Body of pancreas (tissue), 4 donors: ENCODE data around the gene BLVRA. TPM values are rescaled to one million over a fixed set of nuclear protein-coding genes. Genes with fewer than 3 reads are reported as not detected.

Experiments
- ATAC-seq: fragments of 150-250 bp; one replicate; pipeline ENCODE4 v1.9.1; 2016
- DNase-seq, 4 donors: peaks; one replicate each; pipeline ENCODE4 v3.0.0-alpha.2; 2019
- H3K27ac ChIP-seq, 4 donors: fragments of 200-600 bp; sonication (generic); 1 replicate in 3 of 4; 2 replicates in 1 of 4; pipeline versions ENCODE4 v1.5.1 to v1.6.1; 2016 to 2019; ENCODE audit warnings: mild to moderate bottlenecking in 1 of 4, mixed read lengths in 1 of 4, moderate library complexity in 1 of 4
- H3K27me3 ChIP-seq, 2 donors: fragments of 200-600 bp; sonication (generic); one replicate each; pipeline ENCODE4 v1.6.0; 2016; ENCODE audit warnings: mild to moderate bottlenecking in 1 of 2
- H3K36me3 ChIP-seq, 2 donors: fragments of 200-600 bp; sonication (generic); replicated peaks in 1 of 2; 2 replicates each; pipeline ENCODE4 v1.5.1; 2016; ENCODE audit warnings: low read depth in 2 of 2; ENCODE audit not compliant: insufficient read depth in 1 of 2
- H3K4me1 ChIP-seq: fragments of 200-600 bp; sonication (generic); one replicate; pipeline ENCODE4 v1.6.0; 2016
- H3K4me3 ChIP-seq, 2 donors: fragments of 200-600 bp; sonication (generic); 1 replicate in 1 of 2; 2 replicates in 1 of 2; pipeline ENCODE4 v1.5.1; 2016 to 2019
- H3K9me3 ChIP-seq, 3 donors: fragments of 200-600 bp; sonication (generic); 1 replicate in 2 of 3; 2 replicates in 1 of 3; pipeline ENCODE4 v1.5.1; 2016
- CTCF ChIP-seq, 7 experiments: fragments of 450-650 bp in 4 of 7; fragments of 200-600 bp in 3 of 7; sonication (generic) in 3 of 7; IDR thresholded peaks; one replicate each; pipeline ENCODE4 v1.5.1; 2016 to 2019; ENCODE audit warnings: antibody characterized with exemption in 7 of 7
- POLR2A ChIP-seq, 3 donors: fragments of 450-650 bp; IDR thresholded peaks; one replicate each; pipeline ENCODE4 v1.6.1; 2016; ENCODE audit warnings: antibody characterized with exemption in 3 of 3, mild to moderate bottlenecking in 2 of 3
- WGBS, 2 donors: methylation state at CpG; one replicate each; pipeline ENCODE4 v1.1.5; 2017; 5-methylcytosine and 5-hydroxymethylcytosine counted together
- intact Hi-C: fragments of 100-400 bp; cut with DNase I; formaldehyde crosslinking; loops from one replicate; pipeline ENCODE4 v1.15.1; 2023
- total RNA-seq, 2 donors: library from RNA; depleted of rRNA; stranded (reverse); fragments of >200 nt; gene quantifications; one replicate each; pipeline ENCODE4 v1.1.0, GENCODE V29; 2016

The BLVRA gene
- total RNA-seq, 2 donors from 2014 or later: 4.6 to 25.2 TPM

- DNase-seq: no peak
- Histone ChIP-seq H3K27me3 (no peaks in the 10 kb centered on the region), H3K4me1 (no peaks in the 10 kb centered on the region), H3K27ac (peak overlapping the region in 1 of 4 donors; percentile 28), H3K9me3 (no peaks in the 10 kb centered on the region), H3K36me3 (no peaks in the 10 kb centered on the region), H3K4me3 (no peak overlapping the region)
- ATAC-seq: peak; percentile 79
- 44 to 52% methylated on average over 2 of the region's 2 CpGs for WGBS, 2 donors
- intact Hi-C loops: no loop called here
- TF ChIP-seq POLR2A (IDR thresholded peaks at IDR 0.05): no peak
- TF ChIP-seq CTCF (IDR thresholded peaks at IDR 0.05): no peak
These were observed 22.5 kb upstream of the BLVRA start for GRCh38 chr7:43735802-43736603.

DNA sequence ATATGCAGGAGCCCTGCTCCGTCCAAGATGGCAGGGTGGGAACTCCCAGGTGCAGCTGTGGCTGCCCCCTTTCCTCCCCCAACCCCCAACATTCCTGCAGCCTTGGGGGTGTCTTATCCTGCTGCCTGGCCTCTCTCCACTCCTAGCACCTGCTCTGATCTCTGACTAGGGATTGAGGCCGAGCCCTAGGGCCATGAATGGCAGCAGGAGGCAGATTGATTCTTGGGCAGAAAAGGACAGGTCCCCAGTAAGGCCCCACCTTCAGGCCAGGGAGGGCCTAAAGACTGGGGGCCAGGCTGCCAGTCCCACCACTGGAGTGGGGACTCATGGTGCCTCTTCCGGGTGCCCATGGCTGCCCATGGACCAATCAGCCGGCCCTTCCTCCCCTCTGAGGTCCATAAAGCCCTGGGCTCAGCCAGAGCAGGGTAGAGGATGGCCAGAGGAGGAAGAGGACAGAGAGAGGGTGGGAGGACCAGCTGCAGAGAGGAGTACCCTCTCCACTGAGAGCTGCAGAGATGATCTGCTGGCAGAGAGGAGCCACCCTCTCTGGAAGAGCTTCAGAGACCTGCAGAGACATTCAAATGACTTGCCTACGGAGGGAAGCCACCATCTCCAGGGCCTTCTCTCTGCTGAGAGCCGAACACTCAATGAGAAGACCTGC lies 20.9 kb upstream of the BLVRA start:
- no peaks in the 10 kb centered on the region for H3K27me3 ChIP-seq
- intact Hi-C loops: no loop called here
- H3K27ac ChIP-seq: no peak overlapping the region
- no peak for ATAC-seq
- DNase-seq: no peak
- H3K4me3 ChIP-seq: no peak overlapping the region
- no peaks in the 10 kb centered on the region for H3K4me1 ChIP-seq
- no peak for TF ChIP-seq POLR2A (IDR thresholded peaks at IDR 0.05)
- no peak for TF ChIP-seq CTCF (IDR thresholded peaks at IDR 0.05)
- H3K9me3 ChIP-seq: no peaks in the 10 kb centered on the region
- no peaks in the 10 kb centered on the region for H3K36me3 ChIP-seq
- WGBS, 2 donors: 87 to 88% methylated on average over 3 to 6 of the region's 6 CpGs

GRCh38 chr7:43742692-43743091 lies 15.8 kb upstream of the BLVRA start:
- Histone ChIP-seq H3K36me3 (no peaks in the 10 kb centered on the region), H3K4me1 (no peaks in the 10 kb centered on the region), H3K9me3 (no peaks in the 10 kb centered on the region), H3K27me3 (no peaks in the 10 kb centered on the region), H3K27ac (no peak overlapping the region), H3K4me3 (no peak overlapping the region)
- TF ChIP-seq CTCF (IDR thresholded peaks at IDR 0.05): no peak
- DNase-seq (no peak), ATAC-seq (no peak)
- intact Hi-C loops: no loop called here

DNA sequence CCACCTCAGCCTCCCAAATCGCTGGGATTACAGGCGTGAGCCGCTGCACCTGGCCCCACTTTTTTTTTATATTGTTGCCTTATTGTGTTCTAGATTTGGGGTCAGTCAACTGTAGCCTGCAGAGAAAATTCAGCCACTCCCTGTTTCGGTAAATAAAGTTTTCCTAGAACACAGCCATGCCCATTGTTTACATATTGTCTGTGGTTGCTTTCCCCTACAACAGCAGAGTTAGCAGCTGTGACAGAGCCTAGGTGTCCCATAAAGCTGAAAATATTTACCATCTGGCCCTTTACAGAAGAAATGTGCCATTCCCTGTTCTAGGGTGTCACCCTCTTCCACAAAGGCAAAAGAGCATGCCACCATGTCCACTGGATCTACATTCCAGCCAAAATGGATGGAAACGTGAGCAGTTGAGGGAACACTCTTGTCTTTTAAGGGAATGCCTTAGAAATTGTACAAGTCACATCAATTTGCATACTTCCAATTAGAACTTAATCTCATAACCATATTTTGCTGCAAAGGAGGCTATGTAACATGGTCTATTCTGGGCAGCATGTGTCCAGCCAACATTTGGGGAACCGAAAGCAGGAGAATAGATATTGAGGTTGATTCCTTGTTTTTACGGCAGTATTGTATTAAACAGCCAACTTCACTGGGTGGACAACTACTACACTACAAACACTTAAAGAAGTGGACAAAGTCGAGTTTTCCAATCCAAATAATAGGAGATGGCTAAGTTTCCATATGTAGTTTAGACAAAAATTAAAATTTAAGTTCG lies 11.0 kb upstream of the BLVRA start:
- Histone ChIP-seq H3K4me1 (no peaks in the 10 kb centered on the region), H3K36me3 (no peaks in the 10 kb centered on the region), H3K9me3 (no peaks in the 10 kb centered on the region), H3K4me3 (no peak overlapping the region), H3K27ac (no peak overlapping the region), H3K27me3 (no peaks in the 10 kb centered on the region)
- no peak for DNase-seq
- TF ChIP-seq CTCF (IDR thresholded peaks at IDR 0.05) (no peak), POLR2A (IDR thresholded peaks at IDR 0.05) (no peak)
- whole genome bisulfite sequencing, 2 donors: 78 to 80% methylated on average over 9 of the region's 9 CpGs
- intact Hi-C loops: no loop called here
- no peak for ATAC-seq
